Natural killer cell (primary cell): ENCODE data around the gene P2RY6. TPM values are rescaled to one million over a fixed set of nuclear protein-coding genes. Genes with fewer than 3 reads are reported as not detected.

Experiments
- ATAC-seq, 3 donors: fragments of 150-1000 bp in 2 of 3; fragments of 200-7000 bp in 1 of 3; cut with Tn5 transposase; 1 replicate in 1 of 3; 2 replicates in 2 of 3; pipeline ENCODE4 v1.10.0; 2021; ENCODE audit warnings: mild to moderate bottlenecking in 2 of 3, moderate library complexity in 2 of 3
- DNase-seq, 2 donors: peaks; one replicate each; pipeline versions ENCODE4 v3.0.0 to v3.0.0-alpha.2; 2013 to 2021; ENCODE audit warnings: mixed read lengths in 1 of 2
- H3K27ac ChIP-seq: one replicate; pipeline ENCODE4 v1.5.1; 2013; ENCODE audit warnings: mild to moderate bottlenecking, low read length
- H3K27me3 ChIP-seq: one replicate; pipeline ENCODE4 v1.6.1; 2013; ENCODE audit warnings: low read length; ENCODE audit not compliant: control insufficient read depth, insufficient read depth
- H3K36me3 ChIP-seq: one replicate; pipeline ENCODE4 v1.6.1; 2013; ENCODE audit warnings: low read length; ENCODE audit not compliant: control insufficient read depth, insufficient read depth
- H3K4me1 ChIP-seq: one replicate; pipeline ENCODE4 v1.6.1; 2013; ENCODE audit warnings: low read length; ENCODE audit not compliant: control insufficient read depth, insufficient read depth
- H3K4me3 ChIP-seq: one replicate; pipeline ENCODE4 v1.5.1; 2013; ENCODE audit warnings: low read length
- H3K9me3 ChIP-seq: one replicate; pipeline ENCODE4 v1.6.1; 2013; ENCODE audit warnings: low read length; ENCODE audit not compliant: control insufficient read depth, insufficient read depth
- H3K27ac Mint-ChIP-seq, 2 donors: one replicate each; pipeline ENCODE4 v1.8.0; 2022; ENCODE audit warnings: mild to moderate bottlenecking in 2 of 2, mixed read lengths in 2 of 2, moderate library complexity in 1 of 2
- H3K27me3 Mint-ChIP-seq, 2 donors: one replicate each; pipeline ENCODE4 v1.8.0; 2022; ENCODE audit warnings: low read depth in 2 of 2, mixed read lengths in 2 of 2
- H3K36me3 Mint-ChIP-seq: one replicate; pipeline ENCODE4 v1.8.0; 2022; ENCODE audit warnings: mixed read lengths
- H3K4me1 Mint-ChIP-seq, 2 donors: one replicate each; pipeline ENCODE4 v1.8.0; 2022; ENCODE audit warnings: mixed read lengths in 2 of 2
- H3K4me3 Mint-ChIP-seq: one replicate; pipeline ENCODE4 v1.8.0; 2022; ENCODE audit warnings: mild to moderate bottlenecking, moderate library complexity, mixed read lengths
- H3K9me3 Mint-ChIP-seq, 2 donors: one replicate each; pipeline ENCODE4 v1.8.0; 2022; ENCODE audit warnings: mixed read lengths in 2 of 2
- CTCF ChIP-seq: fragments of 200-600 bp; IDR thresholded peaks from one replicate; pipeline ENCODE4 v1.8.0; 2022; ENCODE audit warnings: antibody characterized with exemption
- WGBS: methylation state at CpG from one replicate; pipeline ENCODE4 v1.1.7; 2013; ENCODE audit warnings: missing lambda C conversion rate; ENCODE audit not compliant: insufficient coverage; 5-methylcytosine and 5-hydroxymethylcytosine counted together
- intact Hi-C: fragments of 100-400 bp; cut with micrococcal nuclease; formaldehyde crosslinking; loops from one replicate; pipeline ENCODE4 v1.14.2; 2022
- total RNA-seq, 4 donors: library from RNA; stranded (reverse); fragments of 120-200 nt in 1 of 4; gene quantifications; one replicate each; pipeline versions ENCODE4 v1.2.3 to v1.2.4, GENCODE V29; 2013 to 2022

P2RY6 gene
- total RNA-seq, 3 donors from 2014 or later (not counting 1 experiment from before 2014, with no cell fraction given) = 0.24 to 0.40 TPM; not detected in 1

- intact Hi-C loops = no loop called here
- H3K36me3 ChIP-seq = no peaks in the 10 kb centered on the region
- no peaks in the 10 kb centered on the region for H3K9me3 ChIP-seq
- TF ChIP-seq CTCF = no peak
- H3K9me3 Mint-ChIP-seq = no peaks in the 10 kb centered on the region
- no peak overlapping the region for H3K4me3 ChIP-seq
- H3K27ac ChIP-seq = no peak overlapping the region
- DNase-seq (no peak), ATAC-seq (no peak)
- no peaks in the 10 kb centered on the region for H3K27me3 ChIP-seq
- 96% methylated on average over 3 of the region's 4 CpGs for WGBS
- peaks cover 0 to 8% of the 10 kb centered on the region in 2 donors for H3K27me3 Mint-ChIP-seq
- H3K4me1 Mint-ChIP-seq = peaks cover 0 to 6% of the 10 kb centered on the region in 2 donors
- H3K4me1 ChIP-seq = peaks cover 5% of the 10 kb centered on the region
- no peaks in the 10 kb centered on the region for H3K36me3 Mint-ChIP-seq
- H3K4me3 Mint-ChIP-seq = no peak overlapping the region
- no peak overlapping the region for H3K27ac Mint-ChIP-seq
These were observed 43.6 kb upstream of the P2RY6 start for GRCh38 chr11:73228268-73229134.

GRCh38 chr11:73229321-73229895 is 42.7 kb upstream of the P2RY6 start:
- no peaks in the 10 kb centered on the region for H3K36me3 ChIP-seq
- no peak overlapping the region for H3K27ac Mint-ChIP-seq

GRCh38 chr11:73229896-73230875 is 42.0 kb upstream of the P2RY6 start:
- WGBS = 82% methylated on average over 15 of the region's 16 CpGs
- H3K27ac Mint-ChIP-seq = no peak overlapping the region
- TF ChIP-seq CTCF = no peak

More at GRCh38 chr11:73229321-73229895, 42.7 kb upstream of the P2RY6 start:
- Histone ChIP-seq H3K4me3 (no peak overlapping the region), H3K27ac (no peak overlapping the region), H3K27me3 (no peaks in the 10 kb centered on the region), H3K9me3 (no peaks in the 10 kb centered on the region), H3K4me1 (peaks cover under 1% of the 10 kb centered on the region)
- 90% methylated on average over 11 of the region's 11 CpGs for WGBS
- intact Hi-C loops = no loop called here
- DNase-seq (no peak), ATAC-seq (no peak)
- no peaks in the 10 kb centered on the region for H3K36me3 Mint-ChIP-seq
- H3K27me3 Mint-ChIP-seq = peaks cover 0 to 6% of the 10 kb centered on the region in 2 donors
- TF ChIP-seq CTCF = no peak
- no peaks in the 10 kb centered on the region for H3K9me3 Mint-ChIP-seq
- peaks cover 0 to 4% of the 10 kb centered on the region in 2 donors for H3K4me1 Mint-ChIP-seq
- H3K4me3 Mint-ChIP-seq = no peak overlapping the region

More at GRCh38 chr11:73229896-73230875, 42.0 kb upstream of the P2RY6 start:
- H3K36me3 Mint-ChIP-seq = no peaks in the 10 kb centered on the region
- intact Hi-C loops = no loop called here
- Histone ChIP-seq H3K36me3 (no peaks in the 10 kb centered on the region), H3K9me3 (no peaks in the 10 kb centered on the region), H3K27me3 (no peaks in the 10 kb centered on the region), H3K27ac (no peak overlapping the region), H3K4me1 (no peaks in the 10 kb centered on the region), H3K4me3 (no peak overlapping the region)
- H3K9me3 Mint-ChIP-seq = no peaks in the 10 kb centered on the region
- no peaks in the 10 kb centered on the region for H3K27me3 Mint-ChIP-seq
- H3K4me1 Mint-ChIP-seq = no peaks in the 10 kb centered on the region
- no peak overlapping the region for H3K4me3 Mint-ChIP-seq
- DNase-seq (no peak), ATAC-seq (no peak)
